NCI-H446 (cell line): ENCODE data around the gene HSD17B8.

Experiments
- DNase-seq, 2 experiments: peaks; one replicate each; lab custom pipeline; 2025; lab: John Stamatoyannopoulos, UW

Gene HSD17B8

GRCh38 chr6:33204415-33205190, at the start of gene HSD17B8:
TSS of gene HSD17B8 (plus strand) at chr6:33204655. CDS start at chr6:33204669, 14 bp downstream.
- DNase-seq, result peak; percentile 48 to 75

- DNase-seq, result no peak
Observed at GRCh38 chr6:33156561-33156960, 47.9 kb upstream of the HSD17B8 start.

- DNase-seq, result no peak
Observed at GRCh38 chr6:33156964-33157363, 47.5 kb upstream of the HSD17B8 start.

GRCh38 chr6:33160096-33160495, 44.4 kb upstream of the HSD17B8 start:
- no peak for DNase-seq

GRCh38 chr6:33160728-33161344, 43.6 kb upstream of the HSD17B8 start:
- DNase-seq, result peak; percentile 96 to 97

- DNase-seq, result peak; percentile 45 to 74
Observed at GRCh38 chr6:33161354-33162331, 42.8 kb upstream of the HSD17B8 start.

GRCh38 chr6:33163540-33163939, 40.9 kb upstream of the HSD17B8 start:
- DNase-seq, result no peak

- DNase-seq, result no peak
Observed at GRCh38 chr6:33164176-33164575, 40.3 kb upstream of the HSD17B8 start.

GRCh38 chr6:33164665-33165373, 39.6 kb upstream of the HSD17B8 start:
- DNase-seq, result no peak

GRCh38 chr6:33165581-33166258, 38.7 kb upstream of the HSD17B8 start:
- no peak for DNase-seq

- no peak for DNase-seq
Observed at GRCh38 chr6:33166363-33166762, 38.1 kb upstream of the HSD17B8 start.

GRCh38 chr6:33166811-33167210, 37.6 kb upstream of the HSD17B8 start:
- DNase-seq, result no peak

GRCh38 chr6:33167374-33168283, 36.8 kb upstream of the HSD17B8 start:
- DNase-seq, result no peak

- no peak for DNase-seq
Observed at GRCh38 chr6:33168284-33168601, 36.2 kb upstream of the HSD17B8 start.

- no peak for DNase-seq
Observed at GRCh38 chr6:33168639-33169038, 35.8 kb upstream of the HSD17B8 start.

GRCh38 chr6:33169291-33170175, 34.9 kb upstream of the HSD17B8 start:
- no peak for DNase-seq

- no peak for DNase-seq
Observed at GRCh38 chr6:33170176-33171015, 34.1 kb upstream of the HSD17B8 start.
